HEK293 (cell line): ENCODE results near the gene B4GALT1.

Source experiments
- CTCF ChIP-seq: fragments of 450-650 bp; formaldehyde crosslinking; IDR thresholded peaks from 2 replicates; pipeline ENCODE4 v1.5.1; 2016; ENCODE audit warnings: missing biosample characterization, missing genetic modification characterization
- KLF17 ChIP-seq: fragments of 450-650 bp; formaldehyde crosslinking; IDR thresholded peaks from 2 replicates; pipeline ENCODE4 v1.5.1; 2016; ENCODE audit warnings: missing biosample characterization, missing genetic modification characterization
- YY1 ChIP-seq: fragments of 450-650 bp; formaldehyde crosslinking; IDR thresholded peaks from 2 replicates; pipeline ENCODE4 v1.5.1; 2018; ENCODE audit warnings: missing biosample characterization, missing genetic modification characterization
- ZNF211 ChIP-seq: fragments of 450-650 bp; formaldehyde crosslinking; IDR thresholded peaks from 2 replicates; pipeline ENCODE4 v1.5.1; 2016; ENCODE audit warnings: low read depth, missing biosample characterization, missing genetic modification characterization
- ZNF311 ChIP-seq: fragments of 450-650 bp; formaldehyde crosslinking; IDR thresholded peaks from 2 replicates; pipeline ENCODE4 v1.5.1; 2017; ENCODE audit warnings: missing biosample characterization, missing genetic modification characterization, borderline replicate concordance
- TF ChIP-seq, protein P1 (sequence below): fragments of 450-650 bp; formaldehyde crosslinking; IDR thresholded peaks from 2 replicates; pipeline ENCODE4 v1.5.1; 2016; ENCODE audit warnings: missing biosample characterization, missing genetic modification characterization, borderline replicate concordance

DNA sequence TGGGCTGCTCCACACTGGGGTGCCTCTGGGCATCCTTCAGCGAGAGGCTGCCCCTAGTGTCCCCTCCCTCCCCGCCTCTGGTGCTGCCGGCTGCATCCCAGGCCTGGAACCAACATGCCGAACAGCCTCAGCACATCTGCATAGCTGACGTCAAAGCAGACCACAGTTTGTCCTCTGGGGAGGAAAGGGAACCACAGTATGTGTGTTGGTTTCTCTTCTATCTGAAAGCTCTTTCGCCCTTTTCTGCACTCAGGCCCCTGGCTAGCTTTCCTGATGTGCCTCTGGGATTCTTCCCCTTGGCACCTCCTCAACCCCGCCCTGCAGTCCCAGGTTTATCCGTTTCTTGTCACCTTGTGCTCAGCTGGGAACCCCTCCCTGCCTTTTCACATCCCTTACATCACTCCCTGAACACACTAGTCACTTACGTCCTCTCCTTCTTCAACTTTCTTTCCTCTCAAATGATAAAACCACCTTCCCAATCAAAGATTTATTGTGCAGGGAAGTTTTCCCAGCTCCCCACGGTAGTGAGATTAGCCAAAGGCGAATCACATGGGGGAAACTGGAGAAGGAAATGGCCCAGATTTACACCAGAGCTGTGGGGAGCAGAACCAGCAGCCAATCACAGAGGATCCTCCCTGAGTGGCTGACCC is 35.5 kb upstream of the B4GALT1 start:
- no peak for TF ChIP-seq ZNF211 (tag by site-specific recombination)
- TF ChIP-seq CTCF (tag by site-specific recombination): no peak
- no peak for TF ChIP-seq ZNF311 (tag by site-specific recombination)
- TF ChIP-seq, protein P1, sequence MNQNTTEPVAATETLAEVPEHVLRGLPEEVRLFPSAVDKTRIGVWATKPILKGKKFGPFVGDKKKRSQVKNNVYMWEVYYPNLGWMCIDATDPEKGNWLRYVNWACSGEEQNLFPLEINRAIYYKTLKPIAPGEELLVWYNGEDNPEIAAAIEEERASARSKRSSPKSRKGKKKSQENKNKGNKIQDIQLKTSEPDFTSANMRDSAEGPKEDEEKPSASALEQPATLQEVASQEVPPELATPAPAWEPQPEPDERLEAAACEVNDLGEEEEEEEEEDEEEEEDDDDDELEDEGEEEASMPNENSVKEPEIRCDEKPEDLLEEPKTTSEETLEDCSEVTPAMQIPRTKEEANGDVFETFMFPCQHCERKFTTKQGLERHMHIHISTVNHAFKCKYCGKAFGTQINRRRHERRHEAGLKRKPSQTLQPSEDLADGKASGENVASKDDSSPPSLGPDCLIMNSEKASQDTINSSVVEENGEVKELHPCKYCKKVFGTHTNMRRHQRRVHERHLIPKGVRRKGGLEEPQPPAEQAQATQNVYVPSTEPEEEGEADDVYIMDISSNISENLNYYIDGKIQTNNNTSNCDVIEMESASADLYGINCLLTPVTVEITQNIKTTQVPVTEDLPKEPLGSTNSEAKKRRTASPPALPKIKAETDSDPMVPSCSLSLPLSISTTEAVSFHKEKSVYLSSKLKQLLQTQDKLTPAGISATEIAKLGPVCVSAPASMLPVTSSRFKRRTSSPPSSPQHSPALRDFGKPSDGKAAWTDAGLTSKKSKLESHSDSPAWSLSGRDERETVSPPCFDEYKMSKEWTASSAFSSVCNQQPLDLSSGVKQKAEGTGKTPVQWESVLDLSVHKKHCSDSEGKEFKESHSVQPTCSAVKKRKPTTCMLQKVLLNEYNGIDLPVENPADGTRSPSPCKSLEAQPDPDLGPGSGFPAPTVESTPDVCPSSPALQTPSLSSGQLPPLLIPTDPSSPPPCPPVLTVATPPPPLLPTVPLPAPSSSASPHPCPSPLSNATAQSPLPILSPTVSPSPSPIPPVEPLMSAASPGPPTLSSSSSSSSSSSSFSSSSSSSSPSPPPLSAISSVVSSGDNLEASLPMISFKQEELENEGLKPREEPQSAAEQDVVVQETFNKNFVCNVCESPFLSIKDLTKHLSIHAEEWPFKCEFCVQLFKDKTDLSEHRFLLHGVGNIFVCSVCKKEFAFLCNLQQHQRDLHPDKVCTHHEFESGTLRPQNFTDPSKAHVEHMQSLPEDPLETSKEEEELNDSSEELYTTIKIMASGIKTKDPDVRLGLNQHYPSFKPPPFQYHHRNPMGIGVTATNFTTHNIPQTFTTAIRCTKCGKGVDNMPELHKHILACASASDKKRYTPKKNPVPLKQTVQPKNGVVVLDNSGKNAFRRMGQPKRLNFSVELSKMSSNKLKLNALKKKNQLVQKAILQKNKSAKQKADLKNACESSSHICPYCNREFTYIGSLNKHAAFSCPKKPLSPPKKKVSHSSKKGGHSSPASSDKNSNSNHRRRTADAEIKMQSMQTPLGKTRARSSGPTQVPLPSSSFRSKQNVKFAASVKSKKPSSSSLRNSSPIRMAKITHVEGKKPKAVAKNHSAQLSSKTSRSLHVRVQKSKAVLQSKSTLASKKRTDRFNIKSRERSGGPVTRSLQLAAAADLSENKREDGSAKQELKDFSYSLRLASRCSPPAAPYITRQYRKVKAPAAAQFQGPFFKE (tag by site-specific recombination): no peak
- no peak for TF ChIP-seq KLF17
- no peak for TF ChIP-seq YY1 (tag by site-specific recombination)
